NCI-H1048 (cell line): ENCODE results near the gene ARRB2.

Experiments
- DNase-seq: peaks from one replicate; lab custom pipeline; 2025; lab: John Stamatoyannopoulos, UW

Gene ARRB2

GRCh38 chr17:4725646-4726310, 15.3 kb downstream of the ARRB2 start:
- no peak for DNase-seq

- no peak for DNase-seq
Observed at GRCh38 chr17:4728124-4728523, 17.7 kb downstream of the ARRB2 start.

- no peak for DNase-seq
Observed at GRCh38 chr17:4733073-4733531, 22.7 kb downstream of the ARRB2 start.

DNA sequence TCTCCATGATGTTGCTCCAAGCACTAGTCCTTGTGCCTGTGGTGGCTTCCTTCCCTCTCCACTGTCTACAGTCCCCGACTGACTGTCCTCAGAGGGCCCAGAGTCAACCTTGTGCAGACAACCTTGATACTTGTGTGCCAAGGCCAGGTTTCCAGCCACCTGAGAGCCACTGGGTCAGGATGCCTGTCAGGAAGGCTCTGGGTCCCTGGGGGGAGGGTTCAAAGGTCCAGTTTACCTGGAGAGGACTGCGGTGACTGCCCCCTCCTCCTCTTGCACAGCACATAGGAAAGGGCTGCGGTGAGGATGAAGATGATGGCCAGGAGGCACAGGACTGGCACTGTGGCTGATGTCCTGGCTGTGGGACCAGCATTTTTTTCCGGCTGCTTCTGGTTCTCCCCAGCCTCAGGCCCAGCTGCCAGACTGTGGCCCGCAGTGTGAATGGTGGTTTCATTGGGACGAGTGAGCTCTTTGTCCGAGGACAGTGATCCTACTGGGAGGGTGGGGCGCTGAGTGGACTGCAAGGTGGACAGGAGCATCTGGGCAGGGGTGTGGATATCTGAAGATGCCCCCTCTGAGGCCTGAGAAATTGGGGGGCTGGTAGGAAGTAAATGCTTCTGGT, 24.5 kb downstream of the ARRB2 start:
- no peak for DNase-seq

DNA sequence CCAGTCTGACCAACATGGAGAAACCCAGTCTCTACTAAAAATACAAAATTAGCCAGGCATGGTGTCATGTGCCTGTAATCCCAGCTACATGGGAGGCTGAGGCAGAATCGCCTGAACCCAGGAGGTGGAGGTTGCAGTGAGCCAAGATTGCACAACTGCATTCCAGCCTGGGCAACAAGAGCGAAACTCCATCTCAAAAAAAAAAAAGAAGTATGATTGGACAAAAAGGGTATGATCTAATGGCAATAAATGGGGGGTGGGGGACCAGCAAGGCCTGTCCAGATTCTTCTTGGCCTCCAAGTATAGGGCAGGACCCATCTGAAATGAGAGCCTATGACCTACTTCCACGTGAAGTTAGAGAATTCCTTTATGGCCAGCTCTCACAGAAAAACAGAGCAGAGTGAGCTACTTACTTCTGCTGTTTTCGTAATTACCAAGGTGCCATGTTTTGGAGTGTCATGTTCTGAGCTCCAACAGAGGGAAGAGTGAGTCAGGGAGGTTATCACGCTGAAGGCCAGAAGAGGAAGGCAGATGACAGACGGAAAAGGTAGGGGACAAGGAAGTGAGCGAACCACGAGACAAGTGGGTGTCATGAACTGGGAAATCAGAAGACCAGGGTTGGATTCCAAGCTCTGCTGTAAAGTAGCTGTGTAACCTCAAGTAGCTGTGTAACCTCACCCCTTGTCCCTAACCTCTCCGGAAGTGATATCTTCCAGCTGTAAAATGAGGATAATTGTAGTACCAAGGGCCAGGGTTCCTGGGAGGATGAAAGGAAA, 25.6 kb downstream of the ARRB2 start:
- DNase-seq = no peak

GRCh38 chr17:4738136-4739121, 28.0 kb downstream of the ARRB2 start:
- no peak for DNase-seq

DNA sequence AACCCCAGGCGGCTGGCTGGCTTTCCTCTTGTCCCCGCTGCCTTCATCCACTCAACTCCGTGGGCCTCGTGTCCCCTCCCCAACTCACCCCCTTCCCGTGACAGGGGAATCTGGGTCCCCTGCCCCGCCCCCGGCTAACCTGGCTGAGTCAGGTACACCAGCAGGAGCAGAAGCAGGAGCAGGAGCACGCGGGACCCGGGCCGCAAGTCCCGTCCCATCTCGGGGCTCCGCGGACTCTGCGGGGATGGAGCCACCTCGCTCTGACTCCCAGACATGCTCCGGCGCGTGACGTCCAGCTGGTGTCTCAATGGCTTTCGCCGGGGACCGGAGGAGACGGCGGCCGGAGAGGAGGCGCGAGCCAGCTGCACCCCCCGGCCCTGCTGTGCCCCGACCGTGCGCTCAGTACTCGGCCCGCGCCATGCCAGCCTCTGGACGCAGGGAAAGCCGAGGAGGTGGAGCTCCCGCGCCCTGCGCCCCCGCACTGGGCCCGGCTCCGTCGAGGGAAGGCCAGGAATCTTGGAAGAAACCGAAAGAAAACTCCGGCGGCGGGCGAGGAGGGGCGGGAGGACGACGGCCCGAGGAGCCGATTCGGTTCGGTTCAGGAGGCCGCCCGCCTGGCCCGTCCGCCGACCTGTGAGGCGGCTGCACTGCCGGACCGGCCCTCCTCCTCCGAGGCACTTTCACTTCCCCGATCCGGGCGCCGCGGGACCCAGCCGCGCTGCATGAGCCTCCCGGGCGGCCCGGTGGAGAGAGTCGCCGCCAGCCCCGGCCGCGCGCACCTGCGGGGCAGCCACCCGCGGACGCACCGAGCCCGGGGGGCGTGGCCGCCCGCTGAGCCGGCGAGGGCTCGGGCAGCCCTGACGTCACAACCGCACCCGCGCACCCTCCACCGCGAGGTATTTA, 28.9 kb downstream of the ARRB2 start, which contains the start of the genes CXCL16 and ZMYND15:
CXCL16 (minus strand) TSS at position 807 of the 903 bp plus-strand sequence; CDS start at position 218, 589 bp downstream.
ZMYND15 (plus strand) TSS at position 712 of the 903 bp plus-strand sequence. CDS start 716 bp downstream, outside the sequence.
- no peak for DNase-seq

DNA sequence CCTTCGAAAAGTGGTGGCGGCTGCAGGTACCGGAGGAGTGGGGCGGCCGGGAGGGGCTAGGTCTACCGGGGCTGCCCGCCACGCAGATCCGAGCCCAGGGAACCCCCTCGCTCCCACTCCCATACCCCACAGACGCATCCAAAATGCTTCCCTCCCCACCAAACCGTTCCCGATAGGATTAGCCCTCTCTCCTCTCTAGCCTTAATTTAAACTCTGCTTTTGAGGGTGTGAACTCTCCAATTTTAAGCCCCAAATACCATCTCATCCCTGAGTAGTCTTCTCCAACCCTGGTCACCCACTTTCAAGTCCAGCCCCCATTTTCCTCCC, 29.6 kb downstream of the ARRB2 start:
- no peak for DNase-seq

DNA sequence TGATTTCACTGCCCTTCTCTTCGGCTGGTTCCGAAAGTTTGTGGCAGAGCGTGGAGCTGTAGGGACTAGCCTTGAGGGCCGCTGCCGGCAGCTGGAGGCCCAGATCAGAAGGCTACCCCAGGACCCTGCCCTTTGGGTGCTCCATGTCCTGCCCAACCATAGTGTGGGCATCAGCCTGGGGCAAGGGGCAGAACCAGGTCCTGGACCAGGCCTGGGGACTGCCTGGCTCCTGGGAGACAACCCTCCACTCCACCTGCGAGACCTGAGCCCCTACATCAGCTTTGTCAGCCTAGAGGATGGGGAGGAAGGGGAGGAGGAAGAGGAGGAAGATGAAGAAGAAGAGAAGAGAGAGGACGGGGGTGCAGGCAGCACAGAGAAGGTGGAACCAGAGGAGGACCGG, 30.2 kb downstream of the ARRB2 start:
- DNase-seq = no peak

DNA sequence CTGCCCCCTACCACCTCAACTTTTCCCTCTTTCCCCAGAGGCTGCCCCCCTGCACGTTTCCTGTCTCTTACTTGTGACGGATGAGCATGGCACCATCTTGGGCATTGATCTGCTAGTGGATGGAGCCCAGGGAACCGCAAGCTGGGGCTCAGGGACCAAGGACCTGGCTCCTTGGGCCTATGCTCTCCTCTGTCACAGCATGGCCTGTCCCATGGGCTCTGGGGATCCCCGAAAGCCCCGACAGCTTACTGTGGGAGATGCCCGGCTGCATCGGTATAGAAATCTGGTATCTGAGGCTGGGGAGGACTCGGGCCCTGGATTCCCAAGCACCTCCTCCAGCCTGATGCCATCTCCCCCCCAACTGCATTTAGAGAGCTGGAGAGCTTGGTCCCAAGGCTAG, 31.1 kb downstream of the ARRB2 start:
- DNase-seq = no peak

- DNase-seq = no peak
Observed at GRCh38 chr17:4742133-4742532, 31.7 kb downstream of the ARRB2 start.

DNA sequence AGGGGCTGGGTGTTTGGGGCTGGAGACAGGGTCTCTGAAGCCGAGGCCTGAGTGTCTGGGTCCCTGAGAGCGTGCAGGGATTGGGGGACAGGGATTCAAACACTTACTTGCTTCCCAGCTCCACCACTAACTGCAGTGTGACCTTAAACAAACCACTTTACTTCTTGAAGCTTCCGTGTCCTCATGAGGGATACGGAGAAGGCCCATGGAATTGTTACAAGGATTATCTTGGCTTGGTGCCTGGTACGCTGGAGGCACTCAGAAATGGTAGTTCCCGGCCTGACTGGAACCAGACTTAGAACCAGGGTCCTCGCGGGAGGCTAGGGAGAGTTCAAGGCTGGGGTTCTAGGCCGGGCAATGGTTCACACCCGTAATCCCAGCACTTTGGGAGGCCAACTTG, 32.2 kb downstream of the ARRB2 start:
- no peak for DNase-seq

DNA sequence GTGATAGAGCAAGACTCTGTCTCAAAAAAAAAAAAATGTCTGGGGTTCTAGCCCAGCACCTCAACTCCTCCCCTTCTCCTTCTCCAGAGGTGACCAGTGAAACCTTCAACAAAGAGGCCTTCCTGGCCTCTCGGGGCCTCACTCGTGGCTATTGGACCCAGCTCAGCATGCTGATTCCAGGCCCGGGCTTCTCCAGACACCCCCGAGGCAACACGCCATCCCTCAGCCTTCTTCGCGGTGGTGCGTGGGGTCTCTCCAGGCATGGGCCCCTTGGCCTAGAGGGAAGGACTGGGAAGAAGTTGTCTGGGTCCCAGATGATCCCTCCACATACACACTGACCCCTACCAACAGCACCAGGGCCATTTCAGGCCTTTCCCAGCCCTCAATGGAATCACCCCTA, 32.8 kb downstream of the ARRB2 start:
- no peak for DNase-seq

- DNase-seq = no peak
Observed at GRCh38 chr17:4743898-4744297, 33.5 kb downstream of the ARRB2 start.

- DNase-seq = no peak
Observed at GRCh38 chr17:4744999-4745969, 34.9 kb downstream of the ARRB2 start.

DNA sequence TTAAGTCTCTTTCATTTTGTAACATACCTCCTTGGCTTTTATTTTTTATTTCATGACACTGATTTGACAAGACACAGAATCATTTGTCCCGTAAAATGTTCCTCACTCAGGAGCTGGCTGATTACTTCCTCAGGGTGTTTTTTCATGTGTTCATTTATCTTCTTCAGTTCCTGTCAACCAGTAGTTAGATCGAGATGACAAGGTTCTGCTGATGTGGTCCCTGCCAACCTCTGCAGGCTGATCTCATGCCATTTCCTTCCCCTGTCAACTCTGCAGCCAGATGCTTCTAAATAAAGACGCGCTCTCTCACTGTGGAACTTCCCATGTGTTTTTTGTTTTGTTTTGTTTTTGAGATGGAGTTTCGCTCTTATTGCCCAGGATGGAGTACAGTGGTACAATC, 37.4 kb downstream of the ARRB2 start:
- no peak for DNase-seq

GRCh38 chr17:4748686-4749085, 38.3 kb downstream of the ARRB2 start:
- no peak for DNase-seq

- no peak for DNase-seq
Observed at GRCh38 chr17:4750606-4751005, 40.2 kb downstream of the ARRB2 start.

DNA sequence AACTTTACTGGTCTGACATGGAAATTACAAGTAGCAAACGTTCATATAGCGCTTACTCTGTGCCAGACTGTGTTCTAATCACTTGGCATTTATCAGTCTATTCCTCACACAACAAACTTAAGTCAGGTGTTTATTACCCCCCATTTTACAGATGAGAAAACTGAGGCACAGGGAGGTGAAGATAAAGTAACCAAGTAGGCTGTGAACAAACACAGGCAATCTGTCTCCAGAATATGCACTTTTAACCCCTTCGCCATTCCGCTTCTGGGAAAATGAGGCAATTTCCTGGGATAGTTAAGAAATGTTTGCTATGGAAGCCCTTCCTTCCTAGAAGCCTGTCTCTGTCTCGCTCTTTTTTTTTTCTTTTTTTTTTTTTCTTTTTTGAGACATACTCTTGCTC, 41.5 kb downstream of the ARRB2 start:
- no peak for DNase-seq

DNA sequence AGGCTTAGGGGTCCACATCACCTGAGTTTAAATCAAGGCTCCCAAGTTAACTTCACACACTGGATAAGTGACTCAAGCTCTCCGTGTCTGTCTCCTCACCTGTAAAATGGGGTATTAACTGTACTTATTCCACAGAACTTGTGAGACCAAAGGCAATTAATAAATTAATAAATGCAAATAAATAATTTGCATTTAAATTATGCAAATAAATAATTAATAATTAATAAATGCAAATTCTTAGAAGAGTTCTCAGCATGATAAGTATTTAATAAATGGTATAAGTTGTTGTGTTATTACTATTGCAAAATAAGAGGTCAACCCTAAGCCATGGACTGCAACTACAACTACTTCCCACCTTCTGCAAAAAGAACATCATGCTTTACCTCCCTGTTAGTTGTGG, 43.0 kb downstream of the ARRB2 start:
- DNase-seq = no peak
